ENCODE data around the gene ABLIM1.

DNA sequence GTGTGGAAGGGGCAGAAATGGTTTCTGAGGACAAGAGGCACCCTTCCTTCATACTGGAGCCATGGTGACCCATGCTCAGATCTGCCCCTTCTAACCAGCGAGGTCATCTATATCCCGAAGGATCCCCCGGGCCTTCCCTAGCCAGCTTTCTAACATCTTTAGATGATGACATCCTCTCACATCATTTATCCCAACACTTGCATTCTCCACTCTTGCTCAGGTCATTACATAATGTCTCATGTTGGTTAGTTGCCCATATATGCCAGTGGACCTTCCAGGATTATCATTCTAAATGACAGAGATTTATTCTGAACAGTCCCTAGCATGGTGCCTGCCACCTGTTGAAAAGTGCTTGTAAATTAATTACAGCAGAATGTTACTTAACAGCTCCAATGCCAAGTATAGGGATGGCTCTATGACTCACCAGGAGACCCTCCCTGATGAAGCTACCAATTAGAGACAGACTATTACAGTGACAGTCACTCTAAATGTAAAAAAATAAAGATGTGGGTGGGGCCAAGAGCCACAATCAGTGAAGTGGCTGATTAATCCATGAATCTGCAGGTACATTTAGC, 22.6 kb upstream of the ABLIM1 start:
- TF ChIP-seq, protein P1, sequence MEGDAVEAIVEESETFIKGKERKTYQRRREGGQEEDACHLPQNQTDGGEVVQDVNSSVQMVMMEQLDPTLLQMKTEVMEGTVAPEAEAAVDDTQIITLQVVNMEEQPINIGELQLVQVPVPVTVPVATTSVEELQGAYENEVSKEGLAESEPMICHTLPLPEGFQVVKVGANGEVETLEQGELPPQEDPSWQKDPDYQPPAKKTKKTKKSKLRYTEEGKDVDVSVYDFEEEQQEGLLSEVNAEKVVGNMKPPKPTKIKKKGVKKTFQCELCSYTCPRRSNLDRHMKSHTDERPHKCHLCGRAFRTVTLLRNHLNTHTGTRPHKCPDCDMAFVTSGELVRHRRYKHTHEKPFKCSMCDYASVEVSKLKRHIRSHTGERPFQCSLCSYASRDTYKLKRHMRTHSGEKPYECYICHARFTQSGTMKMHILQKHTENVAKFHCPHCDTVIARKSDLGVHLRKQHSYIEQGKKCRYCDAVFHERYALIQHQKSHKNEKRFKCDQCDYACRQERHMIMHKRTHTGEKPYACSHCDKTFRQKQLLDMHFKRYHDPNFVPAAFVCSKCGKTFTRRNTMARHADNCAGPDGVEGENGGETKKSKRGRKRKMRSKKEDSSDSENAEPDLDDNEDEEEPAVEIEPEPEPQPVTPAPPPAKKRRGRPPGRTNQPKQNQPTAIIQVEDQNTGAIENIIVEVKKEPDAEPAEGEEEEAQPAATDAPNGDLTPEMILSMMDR (IDR thresholded peaks at IDR 0.05 in 2 of 3, conservative IDR thresholded peaks at IDR 0.05 in 1 of 3; ENCODE audit: control insufficient read depth in 2 of 3, extremely low read depth in 1 of 3, insufficient read depth in 1 of 3, low read depth in 3 of 3, low read length in 3 of 3): no peak
- no peak for TF ChIP-seq MTA2 (IDR thresholded peaks at IDR 0.05; ENCODE audit: low read depth)
- no peak for TF ChIP-seq MXI1 (IDR thresholded peaks at IDR 0.05; ENCODE audit: low read depth, low read length)
- TF ChIP-seq, protein P2, sequence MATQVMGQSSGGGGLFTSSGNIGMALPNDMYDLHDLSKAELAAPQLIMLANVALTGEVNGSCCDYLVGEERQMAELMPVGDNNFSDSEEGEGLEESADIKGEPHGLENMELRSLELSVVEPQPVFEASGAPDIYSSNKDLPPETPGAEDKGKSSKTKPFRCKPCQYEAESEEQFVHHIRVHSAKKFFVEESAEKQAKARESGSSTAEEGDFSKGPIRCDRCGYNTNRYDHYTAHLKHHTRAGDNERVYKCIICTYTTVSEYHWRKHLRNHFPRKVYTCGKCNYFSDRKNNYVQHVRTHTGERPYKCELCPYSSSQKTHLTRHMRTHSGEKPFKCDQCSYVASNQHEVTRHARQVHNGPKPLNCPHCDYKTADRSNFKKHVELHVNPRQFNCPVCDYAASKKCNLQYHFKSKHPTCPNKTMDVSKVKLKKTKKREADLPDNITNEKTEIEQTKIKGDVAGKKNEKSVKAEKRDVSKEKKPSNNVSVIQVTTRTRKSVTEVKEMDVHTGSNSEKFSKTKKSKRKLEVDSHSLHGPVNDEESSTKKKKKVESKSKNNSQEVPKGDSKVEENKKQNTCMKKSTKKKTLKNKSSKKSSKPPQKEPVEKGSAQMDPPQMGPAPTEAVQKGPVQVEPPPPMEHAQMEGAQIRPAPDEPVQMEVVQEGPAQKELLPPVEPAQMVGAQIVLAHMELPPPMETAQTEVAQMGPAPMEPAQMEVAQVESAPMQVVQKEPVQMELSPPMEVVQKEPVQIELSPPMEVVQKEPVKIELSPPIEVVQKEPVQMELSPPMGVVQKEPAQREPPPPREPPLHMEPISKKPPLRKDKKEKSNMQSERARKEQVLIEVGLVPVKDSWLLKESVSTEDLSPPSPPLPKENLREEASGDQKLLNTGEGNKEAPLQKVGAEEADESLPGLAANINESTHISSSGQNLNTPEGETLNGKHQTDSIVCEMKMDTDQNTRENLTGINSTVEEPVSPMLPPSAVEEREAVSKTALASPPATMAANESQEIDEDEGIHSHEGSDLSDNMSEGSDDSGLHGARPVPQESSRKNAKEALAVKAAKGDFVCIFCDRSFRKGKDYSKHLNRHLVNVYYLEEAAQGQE (IDR thresholded peaks at IDR 0.05; ENCODE audit: low read depth, low read length): no peak
- TF ChIP-seq, protein P3, sequence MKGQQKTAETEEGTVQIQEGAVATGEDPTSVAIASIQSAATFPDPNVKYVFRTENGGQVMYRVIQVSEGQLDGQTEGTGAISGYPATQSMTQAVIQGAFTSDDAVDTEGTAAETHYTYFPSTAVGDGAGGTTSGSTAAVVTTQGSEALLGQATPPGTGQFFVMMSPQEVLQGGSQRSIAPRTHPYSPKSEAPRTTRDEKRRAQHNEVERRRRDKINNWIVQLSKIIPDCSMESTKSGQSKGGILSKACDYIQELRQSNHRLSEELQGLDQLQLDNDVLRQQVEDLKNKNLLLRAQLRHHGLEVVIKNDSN (IDR thresholded peaks at IDR 0.05; ENCODE audit: borderline replicate concordance, extremely low read length, insufficient read depth, low read depth, low read length): no peak
- TF ChIP-seq, protein P4, sequence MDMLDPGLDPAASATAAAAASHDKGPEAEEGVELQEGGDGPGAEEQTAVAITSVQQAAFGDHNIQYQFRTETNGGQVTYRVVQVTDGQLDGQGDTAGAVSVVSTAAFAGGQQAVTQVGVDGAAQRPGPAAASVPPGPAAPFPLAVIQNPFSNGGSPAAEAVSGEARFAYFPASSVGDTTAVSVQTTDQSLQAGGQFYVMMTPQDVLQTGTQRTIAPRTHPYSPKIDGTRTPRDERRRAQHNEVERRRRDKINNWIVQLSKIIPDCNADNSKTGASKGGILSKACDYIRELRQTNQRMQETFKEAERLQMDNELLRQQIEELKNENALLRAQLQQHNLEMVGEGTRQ (IDR thresholded peaks at IDR 0.05; ENCODE audit: borderline replicate concordance, low read depth, low read length): no peak
- TF ChIP-seq, protein P5, sequence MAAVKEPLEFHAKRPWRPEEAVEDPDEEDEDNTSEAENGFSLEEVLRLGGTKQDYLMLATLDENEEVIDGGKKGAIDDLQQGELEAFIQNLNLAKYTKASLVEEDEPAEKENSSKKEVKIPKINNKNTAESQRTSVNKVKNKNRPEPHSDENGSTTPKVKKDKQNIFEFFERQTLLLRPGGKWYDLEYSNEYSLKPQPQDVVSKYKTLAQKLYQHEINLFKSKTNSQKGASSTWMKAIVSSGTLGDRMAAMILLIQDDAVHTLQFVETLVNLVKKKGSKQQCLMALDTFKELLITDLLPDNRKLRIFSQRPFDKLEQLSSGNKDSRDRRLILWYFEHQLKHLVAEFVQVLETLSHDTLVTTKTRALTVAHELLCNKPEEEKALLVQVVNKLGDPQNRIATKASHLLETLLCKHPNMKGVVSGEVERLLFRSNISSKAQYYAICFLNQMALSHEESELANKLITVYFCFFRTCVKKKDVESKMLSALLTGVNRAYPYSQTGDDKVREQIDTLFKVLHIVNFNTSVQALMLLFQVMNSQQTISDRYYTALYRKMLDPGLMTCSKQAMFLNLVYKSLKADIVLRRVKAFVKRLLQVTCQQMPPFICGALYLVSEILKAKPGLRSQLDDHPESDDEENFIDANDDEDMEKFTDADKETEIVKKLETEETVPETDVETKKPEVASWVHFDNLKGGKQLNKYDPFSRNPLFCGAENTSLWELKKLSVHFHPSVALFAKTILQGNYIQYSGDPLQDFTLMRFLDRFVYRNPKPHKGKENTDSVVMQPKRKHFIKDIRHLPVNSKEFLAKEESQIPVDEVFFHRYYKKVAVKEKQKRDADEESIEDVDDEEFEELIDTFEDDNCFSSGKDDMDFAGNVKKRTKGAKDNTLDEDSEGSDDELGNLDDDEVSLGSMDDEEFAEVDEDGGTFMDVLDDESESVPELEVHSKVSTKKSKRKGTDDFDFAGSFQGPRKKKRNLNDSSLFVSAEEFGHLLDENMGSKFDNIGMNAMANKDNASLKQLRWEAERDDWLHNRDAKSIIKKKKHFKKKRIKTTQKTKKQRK (IDR thresholded peaks at IDR 0.05; ENCODE audit: low read depth, low read length): no peak
- no peak for TF ChIP-seq SMAD1 (IDR thresholded peaks at IDR 0.05; ENCODE audit: low read depth, partially characterized antibody)
- TF ChIP-seq LARP7 (IDR thresholded peaks at IDR 0.05): no peak
- no peak for TF ChIP-seq EZH2 (IDR thresholded peaks at IDR 0.05; ENCODE audit: borderline replicate concordance, control insufficient read depth, low read depth, low read length)
- TF ChIP-seq MYB (IDR thresholded peaks at IDR 0.05; ENCODE audit: borderline replicate concordance, low read depth, low read length): no peak
- no peak for TF ChIP-seq TCF7 (IDR thresholded peaks at IDR 0.05; ENCODE audit: borderline replicate concordance)
- no peak for TF ChIP-seq ZSCAN29 (IDR thresholded peaks at IDR 0.05)
- TF ChIP-seq ETV6 (conservative IDR thresholded peaks at IDR 0.05 in 1 of 2, IDR thresholded peaks at IDR 0.05 in 1 of 2; ENCODE audit: borderline replicate concordance in 1 of 2, low read depth in 1 of 2): no peak
